Measurements from ENCODE around the gene ASB5. TPM values are rescaled to one million over a fixed set of nuclear protein-coding genes. Genes with fewer than 3 reads are reported as not detected.

Gene ASB5
- total and polyA plus RNA-seq, 2 of the 8 experiments (the other 6 are each of a cell fraction or from before 2014, with no cell fraction given) = 0.02 TPM; not detected in 1

DNA sequence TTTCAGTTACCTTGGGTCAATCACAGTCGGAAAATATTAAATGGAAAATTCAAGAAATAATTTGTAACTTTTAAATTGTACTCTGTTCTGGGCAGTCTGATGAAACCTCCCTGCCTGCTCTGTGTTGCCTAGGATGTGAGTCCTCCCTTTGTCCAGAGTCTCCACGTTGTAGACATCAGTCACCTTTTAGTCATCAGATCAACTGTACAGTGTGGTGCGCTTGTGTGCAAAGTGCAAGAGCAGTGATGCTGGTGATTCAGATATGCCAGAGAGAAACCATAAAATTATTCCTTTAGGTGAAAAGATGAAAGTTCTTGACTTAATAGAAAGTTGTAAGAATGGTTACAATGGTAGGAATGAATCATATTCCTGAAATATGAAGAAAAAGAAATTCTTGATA lies 75.1 kb downstream of the ASB5 start (continued):
- TF ChIP-seq, protein P1, sequence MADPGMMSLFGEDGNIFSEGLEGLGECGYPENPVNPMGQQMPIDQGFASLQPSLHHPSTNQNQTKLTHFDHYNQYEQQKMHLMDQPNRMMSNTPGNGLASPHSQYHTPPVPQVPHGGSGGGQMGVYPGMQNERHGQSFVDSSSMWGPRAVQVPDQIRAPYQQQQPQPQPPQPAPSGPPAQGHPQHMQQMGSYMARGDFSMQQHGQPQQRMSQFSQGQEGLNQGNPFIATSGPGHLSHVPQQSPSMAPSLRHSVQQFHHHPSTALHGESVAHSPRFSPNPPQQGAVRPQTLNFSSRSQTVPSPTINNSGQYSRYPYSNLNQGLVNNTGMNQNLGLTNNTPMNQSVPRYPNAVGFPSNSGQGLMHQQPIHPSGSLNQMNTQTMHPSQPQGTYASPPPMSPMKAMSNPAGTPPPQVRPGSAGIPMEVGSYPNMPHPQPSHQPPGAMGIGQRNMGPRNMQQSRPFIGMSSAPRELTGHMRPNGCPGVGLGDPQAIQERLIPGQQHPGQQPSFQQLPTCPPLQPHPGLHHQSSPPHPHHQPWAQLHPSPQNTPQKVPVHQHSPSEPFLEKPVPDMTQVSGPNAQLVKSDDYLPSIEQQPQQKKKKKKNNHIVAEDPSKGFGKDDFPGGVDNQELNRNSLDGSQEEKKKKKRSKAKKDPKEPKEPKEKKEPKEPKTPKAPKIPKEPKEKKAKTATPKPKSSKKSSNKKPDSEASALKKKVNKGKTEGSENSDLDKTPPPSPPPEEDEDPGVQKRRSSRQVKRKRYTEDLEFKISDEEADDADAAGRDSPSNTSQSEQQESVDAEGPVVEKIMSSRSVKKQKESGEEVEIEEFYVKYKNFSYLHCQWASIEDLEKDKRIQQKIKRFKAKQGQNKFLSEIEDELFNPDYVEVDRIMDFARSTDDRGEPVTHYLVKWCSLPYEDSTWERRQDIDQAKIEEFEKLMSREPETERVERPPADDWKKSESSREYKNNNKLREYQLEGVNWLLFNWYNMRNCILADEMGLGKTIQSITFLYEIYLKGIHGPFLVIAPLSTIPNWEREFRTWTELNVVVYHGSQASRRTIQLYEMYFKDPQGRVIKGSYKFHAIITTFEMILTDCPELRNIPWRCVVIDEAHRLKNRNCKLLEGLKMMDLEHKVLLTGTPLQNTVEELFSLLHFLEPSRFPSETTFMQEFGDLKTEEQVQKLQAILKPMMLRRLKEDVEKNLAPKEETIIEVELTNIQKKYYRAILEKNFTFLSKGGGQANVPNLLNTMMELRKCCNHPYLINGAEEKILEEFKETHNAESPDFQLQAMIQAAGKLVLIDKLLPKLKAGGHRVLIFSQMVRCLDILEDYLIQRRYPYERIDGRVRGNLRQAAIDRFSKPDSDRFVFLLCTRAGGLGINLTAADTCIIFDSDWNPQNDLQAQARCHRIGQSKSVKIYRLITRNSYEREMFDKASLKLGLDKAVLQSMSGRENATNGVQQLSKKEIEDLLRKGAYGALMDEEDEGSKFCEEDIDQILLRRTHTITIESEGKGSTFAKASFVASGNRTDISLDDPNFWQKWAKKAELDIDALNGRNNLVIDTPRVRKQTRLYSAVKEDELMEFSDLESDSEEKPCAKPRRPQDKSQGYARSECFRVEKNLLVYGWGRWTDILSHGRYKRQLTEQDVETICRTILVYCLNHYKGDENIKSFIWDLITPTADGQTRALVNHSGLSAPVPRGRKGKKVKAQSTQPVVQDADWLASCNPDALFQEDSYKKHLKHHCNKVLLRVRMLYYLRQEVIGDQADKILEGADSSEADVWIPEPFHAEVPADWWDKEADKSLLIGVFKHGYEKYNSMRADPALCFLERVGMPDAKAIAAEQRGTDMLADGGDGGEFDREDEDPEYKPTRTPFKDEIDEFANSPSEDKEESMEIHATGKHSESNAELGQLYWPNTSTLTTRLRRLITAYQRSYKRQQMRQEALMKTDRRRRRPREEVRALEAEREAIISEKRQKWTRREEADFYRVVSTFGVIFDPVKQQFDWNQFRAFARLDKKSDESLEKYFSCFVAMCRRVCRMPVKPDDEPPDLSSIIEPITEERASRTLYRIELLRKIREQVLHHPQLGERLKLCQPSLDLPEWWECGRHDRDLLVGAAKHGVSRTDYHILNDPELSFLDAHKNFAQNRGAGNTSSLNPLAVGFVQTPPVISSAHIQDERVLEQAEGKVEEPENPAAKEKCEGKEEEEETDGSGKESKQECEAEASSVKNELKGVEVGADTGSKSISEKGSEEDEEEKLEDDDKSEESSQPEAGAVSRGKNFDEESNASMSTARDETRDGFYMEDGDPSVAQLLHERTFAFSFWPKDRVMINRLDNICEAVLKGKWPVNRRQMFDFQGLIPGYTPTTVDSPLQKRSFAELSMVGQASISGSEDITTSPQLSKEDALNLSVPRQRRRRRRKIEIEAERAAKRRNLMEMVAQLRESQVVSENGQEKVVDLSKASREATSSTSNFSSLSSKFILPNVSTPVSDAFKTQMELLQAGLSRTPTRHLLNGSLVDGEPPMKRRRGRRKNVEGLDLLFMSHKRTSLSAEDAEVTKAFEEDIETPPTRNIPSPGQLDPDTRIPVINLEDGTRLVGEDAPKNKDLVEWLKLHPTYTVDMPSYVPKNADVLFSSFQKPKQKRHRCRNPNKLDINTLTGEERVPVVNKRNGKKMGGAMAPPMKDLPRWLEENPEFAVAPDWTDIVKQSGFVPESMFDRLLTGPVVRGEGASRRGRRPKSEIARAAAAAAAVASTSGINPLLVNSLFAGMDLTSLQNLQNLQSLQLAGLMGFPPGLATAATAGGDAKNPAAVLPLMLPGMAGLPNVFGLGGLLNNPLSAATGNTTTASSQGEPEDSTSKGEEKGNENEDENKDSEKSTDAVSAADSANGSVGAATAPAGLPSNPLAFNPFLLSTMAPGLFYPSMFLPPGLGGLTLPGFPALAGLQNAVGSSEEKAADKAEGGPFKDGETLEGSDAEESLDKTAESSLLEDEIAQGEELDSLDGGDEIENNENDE (IDR thresholded peaks at IDR 0.05; ENCODE audit: insufficient replicate concordance, low read length) = no peak

Data from H1 (cell line).